ENCODE results near the gene DERL3. TPM values are rescaled to one million over a fixed set of nuclear protein-coding genes. Genes with fewer than 3 reads are reported as not detected.

DERL3 gene
- 0.35 to 0.88 TPM (median 0.74 TPM) in 5 replicates for total RNA-seq (2022; extraction: Qiagen RNA extraction)

GRCh38 chr22:23838681-23839468 lies at the start of gene DERL3:
DERL3 (minus strand) TSS chr22:23839006; CDS start chr22:23838987, 19 bp downstream.

GRCh38 chr22:23857606-23858483 lies 19.0 kb upstream of the DERL3 start, which contains the start of gene SLC2A11:
SLC2A11 (plus strand) TSS chr22:23857875; CDS start chr22:23858000, 125 bp downstream.

GRCh38 chr22:23786752-23787599 lies 51.8 kb downstream of the DERL3 start, which contains the start of gene SMARCB1:
SMARCB1 (plus strand) TSS chr22:23786966; CDS start chr22:23787170, 204 bp downstream.

Other genes starting within 250 kb of the DERL3 start
- gene DRICH1, start 206.7 kb downstream of the DERL3 start, total RNA-seq (2022; extraction: Qiagen RNA extraction): 0.11 to 0.41 TPM (median 0.12 TPM) in 4 of 5 replicates, not detected in the other
- not detected in 5 replicates for gene RGL4, start 148.0 kb downstream of the DERL3 start, total RNA-seq (2022; extraction: Qiagen RNA extraction)
- gene ZNF70, start 87.9 kb downstream of the DERL3 start, total RNA-seq (2022; extraction: Qiagen RNA extraction): 1.1 to 1.5 TPM (median 1.3 TPM) in 5 replicates
- gene VPREB3, start 84.6 kb downstream of the DERL3 start, total RNA-seq (2022; extraction: Qiagen RNA extraction): 0.33 to 1.2 TPM (median 0.80 TPM) in 5 replicates
- not detected in 5 replicates for gene C22orf15, start 76.0 kb downstream of the DERL3 start, total RNA-seq (2022; extraction: Qiagen RNA extraction)
- 92.9 to 197 TPM (median 166 TPM) in 5 replicates for gene CHCHD10, start 71.0 kb downstream of the DERL3 start, total RNA-seq (2022; extraction: Qiagen RNA extraction)
- 0.13 to 0.24 TPM (median 0.15 TPM) in 5 replicates for gene MMP11, start 66.2 kb downstream of the DERL3 start, total RNA-seq (2022; extraction: Qiagen RNA extraction)
- gene SMARCB1, start 52.0 kb downstream of the DERL3 start, total RNA-seq (2022; extraction: Qiagen RNA extraction): 49.6 to 56.0 TPM (median 54.7 TPM) in 5 replicates
- 7.9 to 11.3 TPM (median 10.2 TPM) in 5 replicates for gene SLC2A11, start 18.9 kb upstream of the DERL3 start, total RNA-seq (2022; extraction: Qiagen RNA extraction)
- 512 to 892 TPM (median 860 TPM) in 5 replicates for gene MIF, start 55.4 kb upstream of the DERL3 start, total RNA-seq (2022; extraction: Qiagen RNA extraction)
- gene GSTT2B, start 122.2 kb upstream of the DERL3 start, total RNA-seq (2022; extraction: Qiagen RNA extraction): 0.16 to 0.35 TPM (median 0.26 TPM) in 5 replicates
- gene DDTL, start 127.9 kb upstream of the DERL3 start, total RNA-seq (2022; extraction: Qiagen RNA extraction): 1.4 to 2.3 TPM (median 1.6 TPM) in 5 replicates
- 107 to 148 TPM (median 134 TPM) in 5 replicates for gene DDT, start 135.4 kb upstream of the DERL3 start, total RNA-seq (2022; extraction: Qiagen RNA extraction)
- gene GSTT2, start 141.1 kb upstream of the DERL3 start, total RNA-seq (2022; extraction: Qiagen RNA extraction): not detected in 5 replicates
- gene GSTT4, start 166.4 kb upstream of the DERL3 start, total RNA-seq (2022; extraction: Qiagen RNA extraction): not detected in 5 replicates
- 20.6 to 38.7 TPM (median 35.5 TPM) in 5 replicates for gene CABIN1, start 172.3 kb upstream of the DERL3 start, total RNA-seq (2022; extraction: Qiagen RNA extraction)

Measured in A549 treated with dexamethasone at 1 μM for 4 hours (cell line).